Smooth muscle cell (in vitro differentiated cells): Measurements from ENCODE around the gene UBASH3B. TPM values are rescaled to one million over a fixed set of nuclear protein-coding genes. Genes with fewer than 3 reads are reported as not detected.
A peak's percentile ranks its signal among the peaks of the same experiment; 100 is the strongest.

Experiments used
- DNase-seq: peaks from one replicate; lab custom pipeline; 2025; ENCODE audit not compliant: unreplicated experiment; lab: John Stamatoyannopoulos, UW
- H2AFZ ChIP-seq: fragments of 200-600 bp; sonication (generic); 2 replicates; pipeline ENCODE4 v1.6.0; 2016; ENCODE audit warnings: antibody characterized with exemption, low read depth, mild to moderate bottlenecking
- H3F3A ChIP-seq: fragments of 200-600 bp; sonication (generic); 2 replicates; pipeline ENCODE4 v1.6.0; 2017; ENCODE audit warnings: antibody characterized with exemption, low read depth
- H3K27ac ChIP-seq: fragments of 200-600 bp; sonication (generic); 2 replicates; pipeline ENCODE4 v1.5.1; 2016; ENCODE audit warnings: low read depth, mild to moderate bottlenecking
- H3K27me3 ChIP-seq: fragments of 200-600 bp; sonication (generic); 2 replicates; pipeline ENCODE4 v1.6.1; 2016; ENCODE audit warnings: low read depth, mild to moderate bottlenecking
- H3K36me3 ChIP-seq: fragments of 200-600 bp; sonication (generic); 2 replicates; pipeline ENCODE4 v1.5.1; 2016; ENCODE audit warnings: low read depth
- H3K4me1 ChIP-seq: fragments of 200-600 bp; sonication (generic); 2 replicates; pipeline ENCODE4 v1.5.1; 2016; ENCODE audit warnings: low read depth
- H3K4me2 ChIP-seq: fragments of 200-600 bp; sonication (generic); 2 replicates; pipeline ENCODE4 v1.6.0; 2016; ENCODE audit warnings: mild to moderate bottlenecking
- H3K4me3 ChIP-seq: fragments of 200-600 bp; sonication (generic); 2 replicates; pipeline ENCODE4 v1.5.1; 2016; ENCODE audit warnings: mild to moderate bottlenecking
- H3K79me2 ChIP-seq: fragments of 200-600 bp; sonication (generic); 2 replicates; pipeline ENCODE4 v1.6.0; 2016; ENCODE audit warnings: low read depth, mild to moderate bottlenecking
- H3K9ac ChIP-seq: fragments of 200-600 bp; sonication (generic); 2 replicates; pipeline ENCODE4 v1.6.0; 2016; ENCODE audit warnings: low read depth
- H3K9me3 ChIP-seq: fragments of 200-600 bp; sonication (generic); replicated peaks from 2 replicates; pipeline ENCODE4 v1.5.1; 2016; ENCODE audit warnings: low read depth
- H4K20me1 ChIP-seq: fragments of 200-600 bp; sonication (generic); 2 replicates; pipeline ENCODE4 v1.6.0; 2016; ENCODE audit warnings: low read depth
- WGBS: methylation state at CpG from one replicate; pipeline ENCODE4 v1.1.7; 2016; ENCODE audit warnings: low lambda C conversion rate; 5-methylcytosine and 5-hydroxymethylcytosine counted together
- polyA plus RNA-seq: library from polyadenylated mRNA; unstranded; fragments of >200 nt; fragmentation: Nextera tagmentation; extraction: Ambion mirVana; gene quantifications from 2 replicates; pipeline ENCODE4 v1.2.1, GENCODE V29; 2016
- total RNA-seq: library from RNA; depleted of rRNA; stranded (reverse); fragments of >200 nt; gene quantifications from 2 replicates; pipeline ENCODE4 v1.2.3, GENCODE V29; 2014
- TF ChIP-seq, protein P1 (sequence below): fragments of 200-600 bp; sonication (generic); IDR thresholded peaks from 2 replicates; pipeline ENCODE4 v1.5.1; 2017; ENCODE audit warnings: borderline replicate concordance, mild to moderate bottlenecking, antibody characterized with exemption; ENCODE audit not compliant: insufficient read depth, poor library complexity, severe bottlenecking

The UBASH3B gene
- total and polyA plus RNA-seq, 2 experiments from 2014 or later = 15.8 to 30.5 TPM

DNA sequence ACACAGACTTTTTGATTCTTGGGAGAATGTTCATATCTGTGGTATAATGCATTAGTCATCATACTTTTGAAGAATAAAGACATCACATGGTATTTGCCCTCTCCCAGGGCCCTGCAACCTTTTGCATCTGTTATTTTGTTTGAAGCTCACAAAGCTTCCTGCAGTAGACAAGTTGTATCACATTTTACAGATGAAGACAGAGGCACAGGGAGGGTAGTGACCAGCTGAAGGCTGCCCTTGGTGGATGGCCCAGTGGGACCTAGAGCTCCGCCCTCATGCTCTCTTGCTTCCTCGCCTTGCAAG lies 66.4 kb downstream of the UBASH3B start:
- H3K36me3 ChIP-seq = no peaks in the 10 kb centered on the region
- no peaks in the 10 kb centered on the region for H3K27me3 ChIP-seq
- H3F3A ChIP-seq = peaks cover 44% of the 10 kb centered on the region
- WGBS = 72% methylated on average over 2 of the region's 2 CpGs
- TF ChIP-seq, protein P1, sequence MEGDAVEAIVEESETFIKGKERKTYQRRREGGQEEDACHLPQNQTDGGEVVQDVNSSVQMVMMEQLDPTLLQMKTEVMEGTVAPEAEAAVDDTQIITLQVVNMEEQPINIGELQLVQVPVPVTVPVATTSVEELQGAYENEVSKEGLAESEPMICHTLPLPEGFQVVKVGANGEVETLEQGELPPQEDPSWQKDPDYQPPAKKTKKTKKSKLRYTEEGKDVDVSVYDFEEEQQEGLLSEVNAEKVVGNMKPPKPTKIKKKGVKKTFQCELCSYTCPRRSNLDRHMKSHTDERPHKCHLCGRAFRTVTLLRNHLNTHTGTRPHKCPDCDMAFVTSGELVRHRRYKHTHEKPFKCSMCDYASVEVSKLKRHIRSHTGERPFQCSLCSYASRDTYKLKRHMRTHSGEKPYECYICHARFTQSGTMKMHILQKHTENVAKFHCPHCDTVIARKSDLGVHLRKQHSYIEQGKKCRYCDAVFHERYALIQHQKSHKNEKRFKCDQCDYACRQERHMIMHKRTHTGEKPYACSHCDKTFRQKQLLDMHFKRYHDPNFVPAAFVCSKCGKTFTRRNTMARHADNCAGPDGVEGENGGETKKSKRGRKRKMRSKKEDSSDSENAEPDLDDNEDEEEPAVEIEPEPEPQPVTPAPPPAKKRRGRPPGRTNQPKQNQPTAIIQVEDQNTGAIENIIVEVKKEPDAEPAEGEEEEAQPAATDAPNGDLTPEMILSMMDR = no peak
- H3K4me2 ChIP-seq = peak overlapping the region; percentile 78
- no peak overlapping the region for H2AFZ ChIP-seq
- DNase-seq = no peak
- H4K20me1 ChIP-seq = peaks cover 6% of the 10 kb centered on the region
- peaks cover 32% of the 10 kb centered on the region for H3K4me1 ChIP-seq
- peak overlapping the region; percentile 91 for H3K27ac ChIP-seq
- H3K9ac ChIP-seq = peak overlapping the region; percentile 26
- H3K4me3 ChIP-seq = no peak overlapping the region
- no peaks in the 10 kb centered on the region for H3K9me3 ChIP-seq
- peaks cover 24% of the 10 kb centered on the region for H3K79me2 ChIP-seq

DNA sequence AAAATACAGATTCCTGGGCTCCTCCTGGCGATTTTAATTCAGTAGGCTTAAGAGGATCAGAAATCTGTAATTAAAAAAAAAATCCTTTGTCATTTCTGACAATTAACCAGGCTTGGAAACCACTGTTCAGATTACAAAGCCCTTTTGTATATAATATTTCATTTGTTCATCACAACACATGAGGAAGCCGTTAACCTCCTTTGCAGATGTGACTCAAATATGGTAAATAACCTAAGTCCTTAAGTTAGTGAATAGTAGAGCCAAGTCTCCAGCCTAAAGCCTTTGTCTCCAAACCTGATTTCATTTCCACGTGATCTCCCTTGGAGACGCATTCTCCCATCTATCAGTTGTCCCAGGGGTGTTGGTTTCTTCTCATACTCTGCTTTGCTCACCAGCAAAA lies 67.6 kb downstream of the UBASH3B start:
- Histone ChIP-seq H3K36me3 (no peaks in the 10 kb centered on the region), H2AFZ (no peak overlapping the region), H3K79me2 (peaks cover 23% of the 10 kb centered on the region), H4K20me1 (peaks cover 6% of the 10 kb centered on the region), H3K27me3 (no peaks in the 10 kb centered on the region), H3K9me3 (no peaks in the 10 kb centered on the region), H3K9ac (no peak overlapping the region), H3K4me3 (no peak overlapping the region), H3K4me2 (peak overlapping the region; percentile 78), H3F3A (peaks cover 44% of the 10 kb centered on the region), H3K4me1 (peaks cover 42% of the 10 kb centered on the region), H3K27ac (peak overlapping the region; percentile 91)
- DNase-seq = no peak
- TF ChIP-seq, protein P1 = no peak
- 85% methylated on average over 4 of the region's 4 CpGs for WGBS

DNA sequence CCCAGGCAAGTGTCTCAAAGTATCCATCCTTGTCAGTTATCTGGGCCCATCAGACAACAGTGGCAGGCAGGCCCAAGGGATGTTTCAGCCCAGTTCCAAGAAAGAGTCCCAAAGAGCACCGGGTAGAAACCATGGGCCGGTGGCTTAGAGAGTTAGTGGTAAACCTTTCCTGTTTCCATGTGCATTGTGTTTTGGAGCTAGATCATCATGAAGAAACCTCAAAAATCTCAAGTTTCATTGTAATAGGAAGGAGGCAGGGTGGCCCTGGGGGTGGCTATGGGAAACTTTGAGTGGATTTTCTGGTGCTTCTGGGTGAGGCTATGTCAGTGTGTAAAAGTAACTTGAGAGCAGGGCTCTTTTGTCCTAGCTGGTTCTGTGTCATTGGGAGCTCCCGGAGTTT lies 68.1 kb downstream of the UBASH3B start:
- no peak overlapping the region for H3K9ac ChIP-seq

DNA sequence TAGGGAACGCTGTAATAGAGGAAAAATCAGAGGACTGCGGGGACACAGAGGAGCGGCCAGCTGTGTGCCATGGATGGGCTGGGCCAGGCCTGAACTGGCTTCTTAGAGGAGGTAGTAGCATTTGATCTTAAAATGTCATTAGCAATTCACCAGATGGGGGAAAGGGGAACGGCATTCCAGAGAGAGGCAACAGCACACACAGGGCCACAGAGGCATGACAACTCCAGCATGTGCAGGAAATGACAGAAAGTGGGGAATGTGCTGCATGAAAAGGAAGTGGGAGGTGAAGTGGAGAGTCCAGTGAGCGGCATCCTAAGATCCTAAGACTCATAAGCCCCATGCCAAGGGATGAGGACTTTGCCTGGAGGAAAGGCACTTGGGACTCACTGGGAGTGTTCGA lies 69.0 kb downstream of the UBASH3B start:
- peaks cover 6% of the 10 kb centered on the region for H4K20me1 ChIP-seq
- H3K4me3 ChIP-seq = no peak overlapping the region
- no peaks in the 10 kb centered on the region for H3K36me3 ChIP-seq
- peak overlapping the region; percentile 78 for H3K4me2 ChIP-seq
- H3K4me1 ChIP-seq = peaks cover 42% of the 10 kb centered on the region
- H3K9ac ChIP-seq = no peak overlapping the region
- H3K79me2 ChIP-seq = peaks cover 18% of the 10 kb centered on the region
- TF ChIP-seq, protein P1 = no peak
- H3K9me3 ChIP-seq = no peaks in the 10 kb centered on the region
- no peaks in the 10 kb centered on the region for H3K27me3 ChIP-seq
- peak overlapping the region; percentile 91 for H3K27ac ChIP-seq
- H2AFZ ChIP-seq = no peak overlapping the region
- DNase-seq = no peak
- H3F3A ChIP-seq = peaks cover 43% of the 10 kb centered on the region
- WGBS = 51% methylated on average over 6 of the region's 6 CpGs

More for the DNA sequence above, 68.1 kb downstream of the UBASH3B start:
- no peak overlapping the region for H3K4me3 ChIP-seq
- no peak for DNase-seq
- H3K36me3 ChIP-seq = no peaks in the 10 kb centered on the region
- WGBS = 65% methylated on average over 3 of the region's 3 CpGs
- H3K9me3 ChIP-seq = no peaks in the 10 kb centered on the region
- H3F3A ChIP-seq = peaks cover 44% of the 10 kb centered on the region
- H4K20me1 ChIP-seq = peaks cover 6% of the 10 kb centered on the region
- H3K4me2 ChIP-seq = peak overlapping the region; percentile 78
- peak overlapping the region; percentile 91 for H3K27ac ChIP-seq
- TF ChIP-seq, protein P1 = no peak
- no peak overlapping the region for H2AFZ ChIP-seq
- peaks cover 42% of the 10 kb centered on the region for H3K4me1 ChIP-seq
- no peaks in the 10 kb centered on the region for H3K27me3 ChIP-seq
- H3K79me2 ChIP-seq = peaks cover 23% of the 10 kb centered on the region
